IPS-NIHi7 (cell line): ENCODE data around the gene ARHGEF7.
"Not testable (repeated sequence)": the region's sequence is repeated elsewhere in the genome, so short reads cannot be mapped to it uniquely, and the experiment has no call there.

ENCODE experiments used
- DNase-seq: peaks from one replicate; pipeline ENCODE4 v3.0.0; 2012; ENCODE audit warnings: mixed read lengths; ENCODE audit errors: extremely low spot score

Gene ARHGEF7

GRCh38 chr13:111168107-111168506 lies 53.0 kb downstream of the ARHGEF7 start:
- no peak for DNase-seq

GRCh38 chr13:111171112-111171511 lies 56.0 kb downstream of the ARHGEF7 start:
- DNase-seq, result no peak

- DNase-seq, result no peak
Observed at GRCh38 chr13:111171629-111172028, 56.5 kb downstream of the ARHGEF7 start.

GRCh38 chr13:111174377-111175114 lies 59.4 kb downstream of the ARHGEF7 start:
- DNase-seq, result no peak

GRCh38 chr13:111175372-111175771 lies 60.3 kb downstream of the ARHGEF7 start:
- no peak for DNase-seq

GRCh38 chr13:111175935-111176334 lies 60.8 kb downstream of the ARHGEF7 start:
- no peak for DNase-seq

GRCh38 chr13:111176421-111176820 lies 61.3 kb downstream of the ARHGEF7 start:
- DNase-seq, result no peak

- DNase-seq, result no peak
Observed at GRCh38 chr13:111177081-111177711, 62.1 kb downstream of the ARHGEF7 start.

- DNase-seq, result no peak
Observed at GRCh38 chr13:111177921-111178320, 62.8 kb downstream of the ARHGEF7 start.

- no peak for DNase-seq
Observed at GRCh38 chr13:111178402-111178801, 63.3 kb downstream of the ARHGEF7 start.

GRCh38 chr13:111179908-111180760 lies 65.0 kb downstream of the ARHGEF7 start:
- DNase-seq, result no peak

GRCh38 chr13:111181977-111182376 lies 66.9 kb downstream of the ARHGEF7 start:
- DNase-seq, result no peak

- no peak for DNase-seq
Observed at GRCh38 chr13:111183087-111183645, 68.1 kb downstream of the ARHGEF7 start.

GRCh38 chr13:111183959-111184358 lies 68.8 kb downstream of the ARHGEF7 start:
- DNase-seq, result no peak

- no peak for DNase-seq
Observed at GRCh38 chr13:111184458-111185401, 69.6 kb downstream of the ARHGEF7 start.

GRCh38 chr13:111186305-111186935 lies 71.3 kb downstream of the ARHGEF7 start:
- DNase-seq, result no peak

- peak; percentile 26 for DNase-seq
Observed at GRCh38 chr13:111187960-111188541, 72.9 kb downstream of the ARHGEF7 start.

GRCh38 chr13:111189064-111189505 lies 74.0 kb downstream of the ARHGEF7 start:
- not testable (repeated sequence) for DNase-seq

- DNase-seq, result not testable (repeated sequence)
Observed at GRCh38 chr13:111189516-111189915, 74.4 kb downstream of the ARHGEF7 start.

GRCh38 chr13:111193223-111193622 lies 78.1 kb downstream of the ARHGEF7 start:
- DNase-seq, result not testable (repeated sequence)
